H7 (cell line): Measurements from ENCODE around the gene ITGA11. TPM values are rescaled to one million over a fixed set of nuclear protein-coding genes. Genes with fewer than 3 reads are reported as not detected.

ENCODE experiments used
- DNase-seq: peaks from one replicate; pipeline ENCODE4 v3.0.0; 2012
- H3K27me3 ChIP-seq: 2 replicates; pipeline ENCODE4 v1.6.0; 2011; ENCODE audit warnings: mild to moderate bottlenecking, low read length; ENCODE audit not compliant: control insufficient read depth, insufficient read depth
- H3K36me3 ChIP-seq: replicated peaks from 2 replicates; pipeline ENCODE4 v1.5.1; 2011; ENCODE audit warnings: low read length; ENCODE audit not compliant: control insufficient read depth, insufficient read depth
- H3K4me3 ChIP-seq: 2 replicates; pipeline ENCODE4 v1.5.1; 2011; ENCODE audit warnings: low read depth, mild to moderate bottlenecking, control low read depth, low read length, moderate library complexity; ENCODE audit not compliant: insufficient read depth
- total RNA-seq: library from RNA; depleted of rRNA; stranded (reverse); fragments of >200 nt; shearing (Covaris generic); gene quantifications from 2 replicates; pipeline ENCODE4 v1.2.3, GENCODE V29; 2014

Gene ITGA11
- total RNA-seq, 1 experiment from 2014 or later, result 0.03 TPM

- Histone ChIP-seq H3K27me3 (no peaks in the 10 kb centered on the region; the same call in 1 of the 2 replicates), H3K36me3 (no peaks in the 10 kb centered on the region), H3K4me3 (no peak overlapping the region)
- peak; percentile 62 for DNase-seq
These were observed 42.7 kb downstream of the ITGA11 start for GRCh38 chr15:68389041-68389930.

DNA sequence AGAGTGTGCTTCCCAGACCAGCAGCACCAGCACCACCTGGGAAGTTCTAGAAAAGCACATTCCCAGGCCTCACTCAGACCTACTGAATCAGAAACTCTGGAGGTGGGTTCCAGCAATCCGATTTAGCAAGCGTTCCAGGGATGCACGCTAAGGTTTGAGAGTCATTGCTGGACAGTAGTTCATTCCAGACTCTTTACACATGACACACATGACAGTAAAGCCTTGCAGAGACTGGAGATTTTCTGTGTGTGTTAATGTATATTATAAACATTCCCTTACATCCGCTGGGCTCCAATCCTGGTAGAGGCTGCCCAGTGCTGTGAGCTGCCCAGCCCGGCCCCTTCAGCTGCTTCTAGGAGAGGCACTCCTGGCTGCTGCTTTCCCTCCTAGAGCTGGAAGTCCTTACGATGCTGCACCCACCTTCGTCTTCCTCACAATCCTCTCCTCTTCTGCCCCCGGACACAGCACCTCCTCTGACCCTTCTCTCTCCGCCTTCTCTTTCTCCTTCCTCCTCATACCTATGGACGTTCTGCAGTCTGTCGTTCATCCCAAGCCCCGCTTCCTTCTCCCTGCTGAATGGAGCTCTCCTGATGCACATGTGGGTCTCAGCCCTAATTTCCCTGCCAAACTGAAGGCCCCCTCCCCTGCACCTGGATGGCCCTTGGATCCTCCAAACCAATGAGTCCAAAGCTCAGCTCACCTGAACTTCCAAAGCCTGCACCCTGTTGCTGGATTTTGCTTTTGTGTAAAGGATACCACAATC is 44.4 kb downstream of the ITGA11 start:
- H3K4me3 ChIP-seq, result no peak overlapping the region
- H3K36me3 ChIP-seq, result no peaks in the 10 kb centered on the region
- no peak for DNase-seq

DNA sequence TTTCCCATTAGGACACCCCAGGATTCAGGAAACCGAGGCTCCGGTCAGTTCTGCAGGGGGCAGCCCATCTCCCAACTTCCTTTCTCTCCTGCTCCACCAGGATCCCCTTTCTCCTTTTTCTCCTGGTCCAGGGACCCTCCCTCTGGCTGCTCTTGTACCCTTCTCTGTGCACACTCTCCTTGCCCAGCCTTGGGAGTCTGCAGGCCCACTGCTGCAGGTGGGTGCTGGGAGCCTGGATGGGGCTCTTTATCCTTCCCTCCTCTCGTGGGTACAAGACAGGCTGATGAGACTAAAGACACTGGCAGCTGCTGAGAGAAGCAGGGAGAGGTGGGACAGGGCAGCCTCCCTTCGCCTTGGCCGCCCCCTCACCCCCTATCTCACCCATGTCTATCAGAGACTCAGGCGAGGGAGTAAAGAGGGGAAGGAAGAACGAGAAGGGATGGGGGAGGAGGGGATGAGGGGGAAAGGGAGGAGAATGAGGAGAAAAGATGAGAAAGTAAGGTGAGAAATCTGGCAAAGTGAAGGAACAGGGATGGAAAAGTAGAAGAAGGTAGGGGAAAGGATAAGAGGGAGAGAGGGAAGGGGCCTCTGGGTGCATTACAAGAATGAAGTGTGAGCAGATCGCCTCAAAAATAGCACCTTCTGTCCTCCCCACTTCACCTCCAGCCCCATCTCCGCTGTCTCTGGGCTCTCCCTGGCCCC is 45.2 kb downstream of the ITGA11 start:
- DNase-seq, result no peak
- Histone ChIP-seq H3K27me3 (no peaks in the 10 kb centered on the region; the same call in 1 of the 2 replicates), H3K4me3 (no peak overlapping the region), H3K36me3 (no peaks in the 10 kb centered on the region)

More for the DNA sequence above, 44.4 kb downstream of the ITGA11 start:
- H3K27me3 ChIP-seq, result no peaks in the 10 kb centered on the region; the same call in 1 of the 2 replicates

GRCh38 chr15:68385671-68386586 is 46.0 kb downstream of the ITGA11 start:
- DNase-seq, result no peak
- Histone ChIP-seq H3K4me3 (no peak overlapping the region), H3K27me3 (no peaks in the 10 kb centered on the region; the same call in 1 of the 2 replicates), H3K36me3 (no peaks in the 10 kb centered on the region)

DNA sequence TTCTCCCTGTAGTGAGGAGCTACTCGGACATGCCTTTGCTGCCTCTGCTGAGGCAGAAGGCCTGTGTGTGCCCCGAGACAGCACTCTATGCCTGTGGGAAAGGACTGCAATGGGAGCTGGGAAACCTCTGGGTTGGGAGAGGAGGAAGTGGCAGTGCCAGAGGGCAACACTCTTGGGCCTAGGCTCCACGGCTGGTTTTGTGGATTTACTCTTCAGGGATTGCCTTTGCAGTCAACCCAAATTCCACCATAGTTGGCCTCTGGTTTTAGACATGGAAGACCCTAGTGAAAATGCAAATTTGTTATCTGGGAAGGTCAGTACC is 46.8 kb downstream of the ITGA11 start:
- Histone ChIP-seq H3K36me3 (no peaks in the 10 kb centered on the region), H3K27me3 (no peaks in the 10 kb centered on the region; the same call in 1 of the 2 replicates), H3K4me3 (no peak overlapping the region)
- no peak for DNase-seq

- no peaks in the 10 kb centered on the region for H3K36me3 ChIP-seq
- no peak for DNase-seq
- H3K27me3 ChIP-seq, result no peaks in the 10 kb centered on the region; the same call in 1 of the 2 replicates
These were observed 47.3 kb downstream of the ITGA11 start for GRCh38 chr15:68384451-68385239.

DNA sequence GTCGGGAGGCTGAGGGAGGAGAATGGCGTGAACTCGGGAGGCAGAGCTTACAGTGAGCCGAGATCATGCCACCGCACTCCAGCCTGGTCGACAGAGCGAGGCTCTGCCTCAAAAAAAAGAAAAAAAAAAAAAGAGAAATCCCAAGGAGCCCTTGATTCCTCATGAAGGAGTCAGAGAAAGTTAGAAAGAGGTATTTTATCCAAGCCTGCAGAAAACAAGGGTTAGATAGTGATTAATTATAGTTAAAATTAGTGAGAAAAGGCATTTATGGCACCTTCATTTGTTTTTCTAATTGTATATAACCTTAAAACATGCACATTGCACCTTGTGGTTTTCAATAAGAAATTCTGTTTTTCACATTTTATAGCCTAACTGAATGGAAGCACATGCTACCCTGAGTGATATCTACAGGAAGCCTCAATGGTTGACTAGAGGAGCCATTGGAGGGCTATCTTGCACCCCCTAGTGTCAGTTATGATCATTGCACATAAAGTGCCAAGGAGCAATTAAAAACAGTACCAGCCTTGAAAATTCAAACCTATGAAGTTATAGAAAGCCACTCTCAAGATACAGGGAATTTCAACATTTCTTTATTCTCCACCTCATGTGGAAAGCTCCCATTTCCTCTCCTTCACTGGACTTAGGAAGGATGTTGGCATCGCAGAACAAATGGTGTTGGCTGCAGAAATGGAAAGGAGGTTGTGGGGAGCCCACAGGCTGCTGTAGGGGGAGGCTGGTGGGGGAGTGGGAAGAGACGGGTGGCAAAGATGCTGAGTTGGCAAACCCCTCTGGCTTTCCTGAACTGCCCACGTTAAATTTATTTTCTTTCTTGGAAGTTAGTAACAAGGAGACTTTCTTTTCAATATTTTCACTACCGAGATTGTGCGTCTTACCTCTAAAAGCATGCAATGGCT is 48.5 kb downstream of the ITGA11 start:
- H3K4me3 ChIP-seq, result no peak overlapping the region
- peak; percentile 77 for DNase-seq
- no peaks in the 10 kb centered on the region for H3K36me3 ChIP-seq
- H3K27me3 ChIP-seq, result no peaks in the 10 kb centered on the region; the same call in 1 of the 2 replicates

More at GRCh38 chr15:68384451-68385239, 47.3 kb downstream of the ITGA11 start:
- H3K4me3 ChIP-seq, result no peak overlapping the region

DNA sequence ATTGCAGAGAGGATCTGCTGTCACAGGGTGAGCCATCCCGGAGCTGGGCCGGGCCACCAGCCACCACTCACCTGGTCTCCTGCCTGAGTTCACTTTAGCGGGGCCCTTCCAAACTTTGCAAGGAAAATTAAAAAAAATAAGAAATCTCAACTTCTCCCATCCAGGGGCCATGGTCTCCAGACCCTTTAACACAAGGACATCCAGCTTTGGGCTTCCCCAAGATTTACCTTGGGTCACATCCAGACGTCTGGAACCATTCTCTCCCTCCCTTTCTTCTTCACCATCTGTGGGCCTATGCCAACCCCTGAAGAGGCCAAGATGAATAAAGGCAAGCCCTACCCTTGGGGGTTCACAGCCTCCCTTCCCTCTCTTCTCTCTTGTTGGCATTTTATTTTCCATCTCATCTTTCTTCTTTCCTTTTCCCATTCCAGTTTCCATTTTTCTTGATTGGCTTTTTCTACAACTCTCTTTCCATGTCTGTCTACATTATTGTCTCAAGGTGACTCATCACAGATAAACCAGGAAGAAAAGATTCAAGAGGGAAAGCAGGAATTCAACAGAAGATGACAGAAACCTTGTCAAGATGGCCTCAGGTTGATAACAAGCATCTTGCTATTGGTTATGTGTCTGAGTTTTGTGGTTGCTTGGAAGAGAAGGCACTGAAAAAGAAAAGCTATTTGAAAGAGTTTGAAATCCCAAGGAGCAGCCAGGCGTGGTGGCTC is 49.5 kb downstream of the ITGA11 start:
- DNase-seq, result no peak

DNA sequence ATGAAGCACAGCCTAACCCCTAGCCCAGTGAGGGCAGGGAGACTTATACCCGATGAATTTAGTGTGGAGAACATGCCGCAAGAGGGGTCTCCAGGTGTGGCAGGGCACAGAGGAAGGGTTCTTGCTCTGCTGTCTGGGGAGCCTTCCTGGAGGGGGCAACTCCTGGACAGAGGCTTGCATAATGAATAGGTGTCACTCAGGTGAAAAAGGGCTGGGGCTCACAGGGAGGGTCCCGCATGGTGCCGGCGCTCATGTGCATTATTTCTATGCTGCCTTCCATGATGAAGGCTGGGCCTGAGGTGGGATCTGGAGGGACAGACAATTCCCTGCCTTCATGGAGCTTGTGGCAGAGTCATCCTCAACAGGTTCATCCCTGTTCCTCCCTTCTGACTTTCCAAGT is 51.5 kb downstream of the ITGA11 start:
- H3K27me3 ChIP-seq, result no peaks in the 10 kb centered on the region
- no peaks in the 10 kb centered on the region for H3K36me3 ChIP-seq
- DNase-seq, result no peak
- no peak overlapping the region for H3K4me3 ChIP-seq

More for the DNA sequence above, 49.5 kb downstream of the ITGA11 start:
- no peak overlapping the region for H3K4me3 ChIP-seq
- H3K27me3 ChIP-seq, result no peaks in the 10 kb centered on the region; the same call in 1 of the 2 replicates
- H3K36me3 ChIP-seq, result no peaks in the 10 kb centered on the region

DNA sequence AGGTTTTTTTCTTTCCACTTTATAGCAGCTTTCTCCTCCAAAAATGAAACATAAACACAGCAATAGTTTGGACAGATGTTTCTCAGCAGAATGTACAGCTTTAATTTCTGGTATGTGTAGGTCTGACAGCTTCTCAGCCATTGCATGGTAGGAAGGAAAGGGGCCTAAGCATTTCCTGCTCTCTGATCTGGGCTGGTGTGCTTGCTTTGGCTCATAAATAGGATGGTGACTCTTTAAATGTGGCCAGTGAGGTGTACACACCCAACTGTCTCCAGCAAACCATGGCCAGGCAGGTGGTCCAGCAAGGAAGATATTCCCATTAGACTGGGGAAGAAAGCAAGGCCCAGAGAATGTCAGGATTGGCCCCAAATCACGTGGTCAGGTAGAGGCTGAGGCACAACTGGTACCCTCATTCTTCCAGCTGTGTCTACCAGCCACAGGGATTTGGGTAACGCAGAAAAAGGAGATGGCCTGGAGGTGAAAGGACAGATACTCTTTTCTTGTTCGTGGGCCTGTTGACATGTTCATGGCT is 52.1 kb downstream of the ITGA11 start:
- no peak for DNase-seq
- Histone ChIP-seq H3K36me3 (no peaks in the 10 kb centered on the region), H3K4me3 (no peak overlapping the region), H3K27me3 (no peaks in the 10 kb centered on the region)

GRCh38 chr15:68379058-68379758 is 52.8 kb downstream of the ITGA11 start:
- no peak overlapping the region for H3K4me3 ChIP-seq
- H3K36me3 ChIP-seq, result no peaks in the 10 kb centered on the region
- DNase-seq, result no peak
- no peaks in the 10 kb centered on the region for H3K27me3 ChIP-seq
